T-helper 1 cell treated with Interleukin-12 subunit alpha and Interleukin-12 subunit beta and Interleukin-4 antibody, amounts not matched to agents 30 μg/mL and 1 μg/mL, for 36 hours (primary cell): Measurements from ENCODE around the gene FGD5.

ENCODE experiments used
- H3K27ac Mint-ChIP-seq: one replicate; pipeline ENCODE4 v1.8.0; 2021; ENCODE audit warnings: mild to moderate bottlenecking, mixed read lengths
- H3K27me3 Mint-ChIP-seq: one replicate; pipeline ENCODE4 v1.8.0; 2021; ENCODE audit warnings: low read depth, mixed read lengths
- H3K36me3 Mint-ChIP-seq: one replicate; pipeline ENCODE4 v1.8.0; 2021; ENCODE audit warnings: low read depth, mixed read lengths
- H3K4me1 Mint-ChIP-seq: one replicate; pipeline ENCODE4 v1.8.0; 2021; ENCODE audit warnings: low read depth, mixed read lengths
- H3K4me3 Mint-ChIP-seq: one replicate; pipeline ENCODE4 v1.8.0; 2021; ENCODE audit warnings: mild to moderate bottlenecking, moderate library complexity, mixed read lengths
- H3K9me3 Mint-ChIP-seq: one replicate; pipeline ENCODE4 v1.8.0; 2021; ENCODE audit warnings: mixed read lengths

FGD5 gene

DNA sequence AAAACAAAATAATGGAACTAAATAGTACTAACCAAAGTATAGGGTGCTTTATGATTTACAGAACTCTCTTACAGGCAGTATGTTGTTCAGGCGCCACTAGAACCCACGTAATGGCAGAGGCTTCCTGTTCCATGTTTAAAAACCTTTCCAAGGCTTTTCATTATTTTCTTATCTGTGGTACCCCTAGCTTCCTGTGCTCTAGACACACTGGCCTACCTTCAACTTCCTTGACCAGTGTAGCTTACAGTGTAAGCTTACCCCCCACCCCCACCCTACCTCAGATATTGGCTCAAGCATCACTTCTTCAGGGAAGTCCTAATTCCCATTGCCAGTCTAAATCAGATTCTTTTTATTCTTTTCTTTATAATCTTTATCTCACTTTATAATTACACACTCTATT lies 131.5 kb downstream of the FGD5 start:
- Mint-ChIP-seq H3K36me3 (peaks cover 26% of the 10 kb centered on the region), H3K4me1 (peaks cover 34% of the 10 kb centered on the region), H3K27me3 (no peaks in the 10 kb centered on the region), H3K9me3 (no peaks in the 10 kb centered on the region), H3K4me3 (no peak overlapping the region), H3K27ac (no peak overlapping the region)

DNA sequence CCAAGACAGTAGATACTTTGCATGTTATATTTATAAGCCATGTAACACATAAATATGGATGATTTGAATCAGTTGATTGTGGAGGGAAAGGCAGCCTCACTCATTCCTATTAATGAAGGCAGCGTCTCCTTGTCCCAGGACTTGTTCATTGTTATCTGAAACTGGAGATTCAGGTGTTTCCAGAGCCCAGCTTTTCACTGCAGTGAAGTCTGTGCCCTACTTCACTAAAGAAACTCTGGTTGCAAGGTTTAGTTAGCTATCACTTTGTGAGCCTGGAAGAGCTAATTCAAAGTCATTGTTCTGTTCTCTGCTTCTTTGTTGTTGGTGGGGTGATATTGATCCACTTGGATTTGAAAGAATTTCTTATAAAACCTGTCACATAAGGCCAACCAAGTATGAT lies 138.4 kb downstream of the FGD5 start:
- Mint-ChIP-seq H3K36me3 (peaks cover 16% of the 10 kb centered on the region), H3K4me3 (no peak overlapping the region), H3K4me1 (peaks cover 32% of the 10 kb centered on the region), H3K27me3 (no peaks in the 10 kb centered on the region), H3K9me3 (no peaks in the 10 kb centered on the region), H3K27ac (no peak overlapping the region)

DNA sequence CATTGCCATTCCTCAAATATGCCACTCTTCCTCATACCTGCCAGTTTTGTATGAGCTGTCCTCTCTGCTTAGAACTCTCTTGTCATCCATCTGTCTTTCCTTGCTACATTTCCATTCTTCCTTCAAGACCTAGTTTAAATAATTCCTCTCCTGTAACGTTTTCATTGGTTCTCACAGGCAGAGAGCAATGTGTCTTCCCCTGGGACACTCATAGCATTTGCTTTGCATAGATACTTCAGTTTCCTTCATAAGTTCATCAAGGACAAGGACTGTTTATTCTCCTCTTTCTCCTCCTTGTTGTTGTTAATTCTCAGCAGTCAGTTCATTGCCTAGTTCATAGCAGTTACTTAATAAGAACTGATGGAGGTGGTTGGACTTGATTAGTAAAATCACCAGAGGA lies 139.2 kb downstream of the FGD5 start:
- Mint-ChIP-seq H3K4me3 (no peak overlapping the region), H3K36me3 (peaks cover 17% of the 10 kb centered on the region), H3K4me1 (peaks cover 32% of the 10 kb centered on the region), H3K27ac (peak overlapping the region; percentile 0), H3K9me3 (no peaks in the 10 kb centered on the region), H3K27me3 (no peaks in the 10 kb centered on the region)

DNA sequence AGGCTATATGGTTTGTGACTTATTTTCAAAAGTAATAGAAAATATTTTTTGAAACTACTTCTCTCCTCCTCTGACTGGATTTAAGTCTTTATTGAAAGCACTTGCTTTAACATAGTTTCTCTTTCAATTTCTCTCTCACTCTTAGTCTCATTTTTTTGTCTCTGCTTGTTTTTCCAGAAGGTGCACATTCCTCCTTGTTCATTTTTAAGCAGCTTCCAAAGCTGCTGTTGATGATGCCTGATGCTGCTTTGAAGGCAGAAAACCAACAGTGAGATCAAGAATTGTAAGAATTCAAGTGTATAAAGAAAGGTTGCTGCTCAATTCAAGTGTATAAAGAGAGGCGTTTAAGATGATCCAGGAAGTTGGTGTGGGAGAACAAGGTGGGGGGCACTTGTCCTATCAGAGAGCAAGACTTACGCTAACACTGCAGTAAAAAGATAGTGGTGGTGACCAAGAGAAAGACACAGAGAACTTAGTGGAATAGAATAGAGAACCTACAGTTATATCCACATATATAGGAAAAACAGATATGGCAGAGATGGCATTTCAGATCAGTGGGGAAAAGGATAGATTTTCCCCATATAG lies 140.7 kb downstream of the FGD5 start:
- Mint-ChIP-seq H3K4me3 (peak overlapping the region; percentile 84), H3K9me3 (no peaks in the 10 kb centered on the region), H3K36me3 (peaks cover 15% of the 10 kb centered on the region), H3K27ac (peak overlapping the region; percentile 90), H3K4me1 (peaks cover 30% of the 10 kb centered on the region), H3K27me3 (no peaks in the 10 kb centered on the region)

DNA sequence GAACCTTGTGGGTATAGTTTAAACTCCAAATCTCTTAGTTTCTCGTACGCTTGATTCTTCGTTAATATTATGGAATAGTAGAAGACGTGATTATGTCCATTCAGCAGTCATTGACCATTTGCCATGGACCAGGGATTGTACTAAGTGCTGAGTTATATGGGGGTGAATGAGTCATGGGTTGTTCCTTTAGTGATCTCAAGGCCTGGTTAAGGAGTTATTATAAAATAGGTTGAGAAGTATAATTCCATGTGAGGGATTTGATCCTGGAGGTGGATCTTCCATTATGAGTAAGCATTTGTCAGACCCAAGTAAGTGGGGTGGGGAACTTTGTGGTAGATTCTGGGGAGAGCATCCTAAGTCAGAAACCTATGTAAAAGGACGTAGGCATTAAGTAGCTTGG lies 144.0 kb downstream of the FGD5 start:
- Mint-ChIP-seq H3K36me3 (peaks cover 20% of the 10 kb centered on the region), H3K4me1 (peaks cover 16% of the 10 kb centered on the region), H3K9me3 (peaks cover 8% of the 10 kb centered on the region), H3K27ac (no peak overlapping the region), H3K27me3 (no peaks in the 10 kb centered on the region), H3K4me3 (no peak overlapping the region)

DNA sequence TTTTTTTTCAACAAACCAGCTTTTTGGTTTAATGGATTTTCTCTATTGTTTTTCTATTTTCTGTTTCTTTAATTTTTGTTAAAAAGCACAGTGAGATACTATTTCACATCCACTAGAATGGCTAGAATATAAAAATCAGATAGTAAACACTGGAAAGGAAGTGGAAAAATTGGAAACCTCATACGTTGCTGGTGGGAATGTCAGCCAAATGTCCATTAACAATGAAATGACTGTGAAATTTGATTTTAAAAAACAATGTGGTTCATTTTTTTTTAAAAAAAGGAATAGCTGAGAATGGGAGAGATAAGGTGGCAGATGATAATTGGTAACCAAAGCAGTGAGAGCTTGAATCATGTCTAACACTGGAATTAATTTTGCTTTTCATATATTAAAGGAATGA lies 148.5 kb downstream of the FGD5 start:
- Mint-ChIP-seq H3K36me3 (peaks cover 25% of the 10 kb centered on the region), H3K4me1 (peaks cover 4% of the 10 kb centered on the region), H3K27ac (no peak overlapping the region), H3K4me3 (no peak overlapping the region), H3K9me3 (peaks cover 8% of the 10 kb centered on the region), H3K27me3 (no peaks in the 10 kb centered on the region)

DNA sequence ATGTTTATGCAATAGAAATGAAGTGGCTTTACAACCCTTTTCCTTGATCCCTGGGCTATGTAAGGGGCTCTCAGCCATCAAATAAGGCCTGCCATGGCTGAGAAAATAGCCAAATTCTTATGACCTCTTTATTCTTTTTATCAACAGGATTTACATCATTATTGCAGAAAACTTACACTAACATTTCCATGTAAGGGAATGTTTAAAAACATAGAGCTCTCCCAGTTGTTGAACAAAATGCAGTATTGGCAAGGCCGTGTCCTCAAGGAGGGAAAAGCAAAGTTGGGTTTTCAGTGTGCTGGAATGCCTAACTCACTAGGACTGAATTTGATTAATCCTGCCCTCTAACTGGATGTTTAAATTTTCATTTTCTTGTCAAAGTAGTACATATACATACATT lies 150.9 kb downstream of the FGD5 start:
- no peak overlapping the region for H3K27ac Mint-ChIP-seq
- peaks cover 8% of the 10 kb centered on the region for H3K9me3 Mint-ChIP-seq
- peaks cover 37% of the 10 kb centered on the region for H3K36me3 Mint-ChIP-seq
- no peak overlapping the region for H3K4me3 Mint-ChIP-seq
- no peaks in the 10 kb centered on the region for H3K27me3 Mint-ChIP-seq
- no peaks in the 10 kb centered on the region for H3K4me1 Mint-ChIP-seq

DNA sequence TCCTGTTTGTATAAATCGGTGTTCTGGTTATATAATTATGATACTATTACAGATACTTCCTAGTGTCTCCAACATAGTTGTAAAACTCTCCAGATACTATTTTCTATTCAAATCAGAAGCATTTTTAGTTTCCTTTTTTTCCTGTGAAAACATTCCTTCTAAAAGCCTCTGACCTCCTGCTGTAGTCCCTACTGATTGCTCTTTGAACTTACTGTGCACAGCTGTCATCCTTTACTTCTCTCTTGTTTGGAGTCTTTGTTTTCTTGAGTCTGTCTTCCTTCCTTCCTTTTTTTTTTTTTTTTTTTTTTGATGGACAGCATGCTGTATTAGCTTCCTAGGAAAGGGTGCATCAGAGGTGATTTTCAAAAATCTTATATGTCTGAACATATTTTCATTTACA lies 157.6 kb downstream of the FGD5 start:
- Mint-ChIP-seq H3K9me3 (no peaks in the 10 kb centered on the region), H3K4me3 (no peak overlapping the region), H3K27me3 (no peaks in the 10 kb centered on the region), H3K27ac (no peak overlapping the region), H3K4me1 (peaks cover 10% of the 10 kb centered on the region), H3K36me3 (peaks cover 37% of the 10 kb centered on the region)

DNA sequence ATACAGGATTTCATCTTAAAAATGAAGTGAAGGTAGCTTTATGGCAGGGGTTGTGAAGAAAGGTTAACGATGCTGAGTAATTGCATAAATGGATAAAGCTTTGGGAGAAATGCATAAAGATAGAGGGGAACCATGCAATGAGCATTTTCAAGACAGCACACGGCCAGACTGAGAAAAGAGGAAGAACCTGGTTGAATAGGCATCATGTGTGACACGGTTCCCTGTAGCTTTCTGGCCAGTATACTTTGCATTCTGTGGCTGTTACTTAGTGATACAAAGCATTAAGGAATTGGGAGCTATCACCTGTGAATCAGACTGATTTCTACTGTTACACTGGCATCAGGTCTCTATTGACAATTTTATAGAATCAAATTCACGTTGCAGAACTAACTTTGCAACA lies 161.9 kb downstream of the FGD5 start:
- no peaks in the 10 kb centered on the region for H3K27me3 Mint-ChIP-seq
- H3K9me3 Mint-ChIP-seq = peaks cover 5% of the 10 kb centered on the region
- H3K4me3 Mint-ChIP-seq = no peak overlapping the region
- no peak overlapping the region for H3K27ac Mint-ChIP-seq
- H3K36me3 Mint-ChIP-seq = peaks cover 25% of the 10 kb centered on the region
- peaks cover 13% of the 10 kb centered on the region for H3K4me1 Mint-ChIP-seq
